GM20431 (cell line): ENCODE results near the gene PCDHGB5.

Experiments
- in situ Hi-C: fragments of 300-500 bp; cut with MseI, MboI; formaldehyde crosslinking; loops from one replicate; pipeline ENCODE4 v1.15.0; 2020; ENCODE audit warnings: low sequenced_read_pairs; ENCODE audit not compliant: unreplicated experiment

PCDHGB5 gene

DNA sequence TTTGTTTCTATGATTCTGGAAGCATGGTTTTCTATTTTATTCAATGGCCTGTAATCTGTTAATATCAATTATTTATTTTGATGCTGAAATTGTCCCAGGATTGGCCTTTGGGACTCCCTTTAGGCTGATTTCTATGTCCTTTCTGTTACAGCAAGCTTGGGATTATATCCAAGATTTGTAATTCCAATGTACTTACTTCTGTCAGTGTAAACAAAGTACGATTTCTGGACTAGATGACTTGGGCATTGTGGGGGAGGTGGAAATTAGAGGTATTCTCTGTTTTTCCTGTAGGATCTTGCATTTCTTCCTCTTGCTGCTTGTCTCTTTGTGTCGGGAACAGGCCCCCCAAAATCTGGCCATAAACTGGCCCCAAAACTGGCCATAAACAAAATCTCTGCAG lies 36.3 kb downstream of the PCDHGB5 start:
- in situ Hi-C loops = no loop called here

DNA sequence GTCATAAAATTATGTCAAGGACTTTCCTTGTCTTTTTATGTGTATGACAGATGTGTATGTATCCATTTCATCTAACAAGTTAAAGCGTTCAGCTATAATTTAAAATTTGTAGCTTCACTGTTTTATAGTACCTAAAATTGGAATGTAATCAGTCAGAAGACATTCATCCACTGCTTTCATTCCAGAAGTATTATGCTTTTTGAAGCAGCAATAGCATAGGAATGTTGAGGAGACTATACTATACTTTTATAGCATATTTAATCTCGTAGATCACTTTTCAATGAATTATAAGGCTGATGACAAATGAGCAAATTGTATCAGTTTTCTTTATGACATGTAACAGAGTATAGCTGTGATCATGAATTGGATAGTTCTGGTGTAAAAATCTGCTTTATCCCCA lies 39.5 kb downstream of the PCDHGB5 start:
- in situ Hi-C loops = no loop called here

GRCh38 chr5:141439411-141440141 lies 41.8 kb downstream of the PCDHGB5 start:
- in situ Hi-C loops = no loop called here

DNA sequence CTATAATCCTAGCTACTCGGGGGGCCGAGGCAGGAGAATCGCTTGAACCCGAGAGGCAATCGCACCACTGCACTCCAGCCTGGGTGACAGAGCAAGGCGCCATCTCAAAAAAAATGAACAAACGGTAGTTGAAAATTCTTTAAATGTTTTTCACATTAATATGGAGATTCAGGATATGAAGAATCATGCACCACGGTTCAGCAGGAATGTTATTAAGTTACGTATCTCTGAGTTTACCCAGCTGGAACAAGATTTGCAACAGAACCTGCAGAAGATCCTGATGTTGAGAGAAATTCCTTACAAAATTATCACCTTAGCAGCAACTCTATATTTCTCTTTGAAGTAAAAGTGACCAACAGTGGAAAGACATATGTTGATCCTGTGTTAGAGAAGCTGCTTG lies 42.6 kb downstream of the PCDHGB5 start:
- in situ Hi-C loops = no loop called here

GRCh38 chr5:141441571-141442170 lies 43.9 kb downstream of the PCDHGB5 start:
- in situ Hi-C loops = no loop called here
